ENCODE data around the gene ZBTB20. TPM values are rescaled to one million over a fixed set of nuclear protein-coding genes. Genes with fewer than 3 reads are reported as not detected.
A peak's percentile ranks its signal among the peaks of the same experiment; 100 is the strongest.

Gene ZBTB20
- total RNA-seq, 1 donor from 2014 or later, result 21.4 TPM

DNA sequence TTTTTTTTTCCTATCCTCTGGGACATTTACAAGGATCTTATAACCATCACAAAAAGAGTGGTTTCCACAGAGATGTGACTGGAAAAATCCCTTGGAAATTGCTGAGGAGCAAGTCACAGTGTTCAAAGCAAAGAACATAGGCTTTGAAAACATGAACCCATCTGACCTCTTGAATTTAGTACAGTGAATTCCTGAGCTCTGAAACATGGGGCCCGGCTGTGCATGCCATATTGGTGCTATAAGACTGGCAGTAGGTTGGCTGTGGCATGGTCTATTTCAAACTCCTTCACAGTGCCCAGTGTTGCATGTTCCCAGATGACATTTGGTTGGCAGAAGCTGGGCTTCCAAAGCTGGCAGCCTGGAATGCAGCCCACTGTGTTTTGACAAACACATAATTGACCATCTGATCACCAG, 651.1 kb downstream of the ZBTB20 start:
- no peak overlapping the region for H3K9ac ChIP-seq (ENCODE audit: low read length)
- H3K27ac ChIP-seq (ENCODE audit: low read depth, low read length), result peak overlapping the region; percentile 37
- H4K20me1 ChIP-seq (ENCODE audit: insufficient read depth, low read length), result no peaks in the 10 kb centered on the region
- no peak for TF ChIP-seq EZH2 (IDR thresholded peaks at IDR 0.05; ENCODE audit: insufficient read depth, low read length)
- TF ChIP-seq, protein P1, sequence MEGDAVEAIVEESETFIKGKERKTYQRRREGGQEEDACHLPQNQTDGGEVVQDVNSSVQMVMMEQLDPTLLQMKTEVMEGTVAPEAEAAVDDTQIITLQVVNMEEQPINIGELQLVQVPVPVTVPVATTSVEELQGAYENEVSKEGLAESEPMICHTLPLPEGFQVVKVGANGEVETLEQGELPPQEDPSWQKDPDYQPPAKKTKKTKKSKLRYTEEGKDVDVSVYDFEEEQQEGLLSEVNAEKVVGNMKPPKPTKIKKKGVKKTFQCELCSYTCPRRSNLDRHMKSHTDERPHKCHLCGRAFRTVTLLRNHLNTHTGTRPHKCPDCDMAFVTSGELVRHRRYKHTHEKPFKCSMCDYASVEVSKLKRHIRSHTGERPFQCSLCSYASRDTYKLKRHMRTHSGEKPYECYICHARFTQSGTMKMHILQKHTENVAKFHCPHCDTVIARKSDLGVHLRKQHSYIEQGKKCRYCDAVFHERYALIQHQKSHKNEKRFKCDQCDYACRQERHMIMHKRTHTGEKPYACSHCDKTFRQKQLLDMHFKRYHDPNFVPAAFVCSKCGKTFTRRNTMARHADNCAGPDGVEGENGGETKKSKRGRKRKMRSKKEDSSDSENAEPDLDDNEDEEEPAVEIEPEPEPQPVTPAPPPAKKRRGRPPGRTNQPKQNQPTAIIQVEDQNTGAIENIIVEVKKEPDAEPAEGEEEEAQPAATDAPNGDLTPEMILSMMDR (IDR thresholded peaks at IDR 0.05; ENCODE audit: insufficient read depth, low read depth, low read length), result no peak
- H3K27me3 ChIP-seq (ENCODE audit: insufficient read depth, low read length), result no peaks in the 10 kb centered on the region
- peak overlapping the region; percentile 46 for H3K4me2 ChIP-seq (ENCODE audit: low read length)
- H3K4me1 Mint-ChIP-seq (ENCODE audit: low read depth, unreplicated experiment), result peaks cover 60% of the 10 kb centered on the region
- H3K4me3 Mint-ChIP-seq (ENCODE audit: unreplicated experiment), result no peak overlapping the region
- H3K36me3 Mint-ChIP-seq (ENCODE audit: low read depth, unreplicated experiment), result no peaks in the 10 kb centered on the region
- no peak overlapping the region for H3K27ac Mint-ChIP-seq (ENCODE audit: unreplicated experiment)
- H2AFZ ChIP-seq (ENCODE audit: low read depth, low read length), result no peak overlapping the region
- FAIRE-seq, result peak; percentile 85
- DNase-seq (ENCODE audit: low read depth), result peak; percentile 61
- no peaks in the 10 kb centered on the region for H3K27me3 Mint-ChIP-seq (ENCODE audit: low read depth, unreplicated experiment)
- no peaks in the 10 kb centered on the region for H3K36me3 ChIP-seq (ENCODE audit: insufficient read depth, low read length)
- H3K4me3 ChIP-seq (ENCODE audit: insufficient read depth, low read depth, low read length), result no peak overlapping the region
- peaks cover 5% of the 10 kb centered on the region for H3K79me2 ChIP-seq (ENCODE audit: insufficient read depth, low read length)
- H3K9me3 ChIP-seq (ENCODE audit: insufficient read depth, low read depth, low read length), result no peaks in the 10 kb centered on the region
- H3K4me1 ChIP-seq (ENCODE audit: insufficient read depth, low read length), result peaks cover 54% of the 10 kb centered on the region
- no peaks in the 10 kb centered on the region for H3K9me3 Mint-ChIP-seq (ENCODE audit: unreplicated experiment)

DNA sequence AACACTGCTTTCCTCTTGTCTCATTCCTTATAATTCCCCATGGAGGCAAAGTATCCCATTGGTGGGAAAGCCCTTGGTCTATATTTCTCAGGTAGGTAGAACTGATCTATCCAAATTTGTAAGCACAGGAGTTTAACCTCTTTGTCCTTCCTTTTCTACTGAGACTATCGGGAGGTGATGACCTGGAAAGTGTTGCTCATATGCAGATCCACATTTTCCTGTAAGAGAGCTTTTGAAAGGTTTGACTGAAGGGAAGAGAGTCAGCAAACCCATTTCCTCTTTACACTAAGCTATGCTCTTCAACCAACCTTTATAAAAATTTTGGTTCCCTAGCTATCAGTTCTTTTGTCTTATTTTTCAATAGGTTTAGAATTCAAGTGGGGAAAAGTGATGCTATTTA, 652.6 kb downstream of the ZBTB20 start:
- Mint-ChIP-seq H3K36me3 (ENCODE audit: low read depth, unreplicated experiment) (no peaks in the 10 kb centered on the region), H3K4me3 (ENCODE audit: unreplicated experiment) (no peak overlapping the region), H3K4me1 (ENCODE audit: low read depth, unreplicated experiment) (peaks cover 50% of the 10 kb centered on the region), H3K9me3 (ENCODE audit: unreplicated experiment) (no peaks in the 10 kb centered on the region), H3K27me3 (ENCODE audit: low read depth, unreplicated experiment) (no peaks in the 10 kb centered on the region), H3K27ac (ENCODE audit: unreplicated experiment) (no peak overlapping the region)
- FAIRE-seq, result no peak
- no peaks in the 10 kb centered on the region for H3K9me3 ChIP-seq (ENCODE audit: insufficient read depth, low read depth, low read length)
- H3K4me3 ChIP-seq (ENCODE audit: insufficient read depth, low read depth, low read length), result no peak overlapping the region
- H3K4me1 ChIP-seq (ENCODE audit: insufficient read depth, low read length), result peaks cover 45% of the 10 kb centered on the region
- H3K9ac ChIP-seq (ENCODE audit: low read length), result no peak overlapping the region
- H2AFZ ChIP-seq (ENCODE audit: low read depth, low read length), result no peak overlapping the region
- H4K20me1 ChIP-seq (ENCODE audit: insufficient read depth, low read length), result no peaks in the 10 kb centered on the region
- no peak for DNase-seq (ENCODE audit: low read depth)
- peaks cover 5% of the 10 kb centered on the region for H3K79me2 ChIP-seq (ENCODE audit: insufficient read depth, low read length)
- H3K27ac ChIP-seq (ENCODE audit: low read depth, low read length), result no peak overlapping the region
- H3K27me3 ChIP-seq (ENCODE audit: insufficient read depth, low read length), result no peaks in the 10 kb centered on the region
- H3K36me3 ChIP-seq (ENCODE audit: insufficient read depth, low read length), result no peaks in the 10 kb centered on the region
- TF ChIP-seq, protein P1 (IDR thresholded peaks at IDR 0.05; ENCODE audit: insufficient read depth, low read depth, low read length), result no peak
- no peak for TF ChIP-seq EZH2 (IDR thresholded peaks at IDR 0.05; ENCODE audit: insufficient read depth, low read length)
- no peak overlapping the region for H3K4me2 ChIP-seq (ENCODE audit: low read length)

GRCh38 chr3:114490829-114491228, 656.3 kb downstream of the ZBTB20 start:
- H3K9me3 Mint-ChIP-seq (ENCODE audit: unreplicated experiment), result no peaks in the 10 kb centered on the region
- Histone ChIP-seq H3K36me3 (ENCODE audit: insufficient read depth, low read length) (peaks cover 4% of the 10 kb centered on the region), H3K27me3 (ENCODE audit: insufficient read depth, low read length) (no peaks in the 10 kb centered on the region), H3K9ac (ENCODE audit: low read length) (no peak overlapping the region), H3K27ac (ENCODE audit: low read depth, low read length) (no peak overlapping the region), H2AFZ (ENCODE audit: low read depth, low read length) (no peak overlapping the region), H3K4me3 (ENCODE audit: insufficient read depth, low read depth, low read length) (no peak overlapping the region), H3K4me2 (ENCODE audit: low read length) (no peak overlapping the region), H3K4me1 (ENCODE audit: insufficient read depth, low read length) (peaks cover 14% of the 10 kb centered on the region), H3K9me3 (ENCODE audit: insufficient read depth, low read depth, low read length) (no peaks in the 10 kb centered on the region), H4K20me1 (ENCODE audit: insufficient read depth, low read length) (peaks cover 8% of the 10 kb centered on the region), H3K79me2 (ENCODE audit: insufficient read depth, low read length) (peaks cover 5% of the 10 kb centered on the region)
- FAIRE-seq, result no peak
- no peaks in the 10 kb centered on the region for H3K36me3 Mint-ChIP-seq (ENCODE audit: low read depth, unreplicated experiment)
- no peaks in the 10 kb centered on the region for H3K27me3 Mint-ChIP-seq (ENCODE audit: low read depth, unreplicated experiment)
- peaks cover 17% of the 10 kb centered on the region for H3K4me1 Mint-ChIP-seq (ENCODE audit: low read depth, unreplicated experiment)
- H3K27ac Mint-ChIP-seq (ENCODE audit: unreplicated experiment), result no peak overlapping the region
- no peak for DNase-seq (ENCODE audit: low read depth)
- no peak for TF ChIP-seq EZH2 (IDR thresholded peaks at IDR 0.05; ENCODE audit: insufficient read depth, low read length)
- TF ChIP-seq, protein P1 (IDR thresholded peaks at IDR 0.05; ENCODE audit: insufficient read depth, low read depth, low read length), result no peak
- H3K4me3 Mint-ChIP-seq (ENCODE audit: unreplicated experiment), result no peak overlapping the region
